CD14-positive monocyte (primary cell): Measurements from ENCODE around the gene WFDC5. TPM values are rescaled to one million over a fixed set of nuclear protein-coding genes. Genes with fewer than 3 reads are reported as not detected.

ENCODE experiments used
- DNase-seq, 3 donors: peaks; one replicate each; pipeline ENCODE4 v3.0.0-alpha.2; 2011 to 2022
- H2AFZ ChIP-seq: 2 replicates; pipeline ENCODE4 v1.6.0; 2012; ENCODE audit warnings: mild to moderate bottlenecking, low read depth, low read length, inconsistent platforms; ENCODE audit not compliant: insufficient read depth, poor library complexity, severe bottlenecking
- H3K27ac ChIP-seq, 2 donors: 1 replicate in 1 of 2; 2 replicates in 1 of 2; pipeline ENCODE4 v1.5.1; 2012 to 2013; ENCODE audit warnings: low read length in 2 of 2, control low read depth in 1 of 2, inconsistent platforms in 1 of 2, low read depth in 1 of 2, mild to moderate bottlenecking in 1 of 2
- H3K27me3 ChIP-seq, 2 donors: one replicate each; pipeline versions ENCODE4 v1.6.0 to v1.6.1; 2011 to 2013; ENCODE audit warnings: low read length in 2 of 2; ENCODE audit not compliant: control insufficient read depth in 2 of 2, insufficient read depth in 2 of 2
- H3K36me3 ChIP-seq, 2 donors: replicated peaks in 1 of 2; 1 replicate in 1 of 2; 2 replicates in 1 of 2; pipeline versions ENCODE4 v1.5.1 to v1.6.1; 2012 to 2013; ENCODE audit warnings: low read length in 2 of 2, control low read depth in 1 of 2, inconsistent platforms in 1 of 2, mild to moderate bottlenecking in 1 of 2; ENCODE audit not compliant: insufficient read depth in 2 of 2, control insufficient read depth in 1 of 2
- H3K4me1 ChIP-seq, 2 donors: 1 replicate in 1 of 2; 2 replicates in 1 of 2; pipeline versions ENCODE4 v1.5.1 to v1.6.1; 2012 to 2013; ENCODE audit warnings: low read length in 2 of 2, control low read depth in 1 of 2, inconsistent platforms in 1 of 2, mild to moderate bottlenecking in 1 of 2, moderate library complexity in 1 of 2; ENCODE audit not compliant: insufficient read depth in 2 of 2, control insufficient read depth in 1 of 2
- H3K4me2 ChIP-seq: replicated peaks from 2 replicates; pipeline ENCODE3; 2012; ENCODE audit warnings: low read length, moderate library complexity, mild to moderate bottlenecking; ENCODE audit not compliant: poor library complexity, severe bottlenecking; ENCODE audit errors: extremely low read depth
- H3K4me3 ChIP-seq, 3 experiments: fragments of 200-600 bp in 1 of 3; sonication (generic) in 1 of 3; replicated peaks in 1 of 3; 1 replicate in 2 of 3; 2 replicates in 1 of 3; pipeline ENCODE4 v1.5.1; 2011 to 2013; ENCODE audit warnings: low read length in 3 of 3, mild to moderate bottlenecking in 3 of 3, control low read depth in 2 of 3, low read depth in 2 of 3, inconsistent platforms in 1 of 3, moderate library complexity in 1 of 3
- H3K79me2 ChIP-seq: 2 replicates; pipeline ENCODE4 v1.6.0; 2012; ENCODE audit warnings: mild to moderate bottlenecking, control low read depth, inconsistent platforms, low read length, moderate library complexity; ENCODE audit not compliant: insufficient read depth
- H3K9ac ChIP-seq: 2 replicates; pipeline ENCODE4 v1.6.0; 2017; ENCODE audit warnings: low read length, mild to moderate bottlenecking; ENCODE audit not compliant: insufficient read depth, poor library complexity, severe bottlenecking
- H3K9me3 ChIP-seq, 2 donors: replicated peaks in 1 of 2; 1 replicate in 1 of 2; 2 replicates in 1 of 2; pipeline versions ENCODE4 v1.5.1 to v1.6.1; 2012 to 2013; ENCODE audit warnings: low read length in 2 of 2, control low read depth in 1 of 2; ENCODE audit not compliant: control insufficient read depth in 1 of 2, insufficient read depth in 1 of 2
- H4K20me1 ChIP-seq: 2 replicates; pipeline ENCODE4 v1.6.0; 2012; ENCODE audit warnings: mild to moderate bottlenecking, low read length, control low read depth, moderate library complexity; ENCODE audit not compliant: insufficient read depth
- H3K27ac Mint-ChIP-seq, 7 donors: one replicate each; pipeline ENCODE4 v1.8.0; 2020; ENCODE audit warnings: mild to moderate bottlenecking in 7 of 7, mixed read lengths in 7 of 7, moderate library complexity in 6 of 7, inconsistent platforms in 2 of 7
- H3K27me3 Mint-ChIP-seq, 3 donors: one replicate each; pipeline ENCODE4 v1.8.0; 2021 to 2022; ENCODE audit warnings: low read depth in 3 of 3, mild to moderate bottlenecking in 3 of 3, mixed read lengths in 3 of 3, moderate library complexity in 3 of 3, inconsistent platforms in 1 of 3
- H3K36me3 Mint-ChIP-seq, 2 donors: one replicate each; pipeline ENCODE4 v1.8.0; 2020; ENCODE audit warnings: mixed read lengths in 2 of 2, inconsistent platforms in 1 of 2, mild to moderate bottlenecking in 1 of 2
- H3K4me1 Mint-ChIP-seq: one replicate; pipeline ENCODE4 v1.8.0; 2020; ENCODE audit warnings: mild to moderate bottlenecking, mixed read lengths
- H3K4me3 Mint-ChIP-seq, 2 donors: one replicate each; pipeline ENCODE4 v1.8.0; 2020; ENCODE audit warnings: mild to moderate bottlenecking in 2 of 2, mixed read lengths in 2 of 2, moderate library complexity in 1 of 2
- H3K9me3 Mint-ChIP-seq, 7 donors: one replicate each; pipeline ENCODE4 v1.8.0; 2020 to 2022; ENCODE audit warnings: mixed read lengths in 7 of 7, mild to moderate bottlenecking in 6 of 7, moderate library complexity in 6 of 7, inconsistent platforms in 2 of 7
- CTCF ChIP-seq: fragments of 200-600 bp; IDR thresholded peaks from one replicate; pipeline ENCODE4 v1.8.0; 2022; ENCODE audit warnings: antibody characterized with exemption, mild to moderate bottlenecking
- WGBS: methylation state at CpG from one replicate; pipeline ENCODE4 v1.1.5; 2013; ENCODE audit warnings: missing lambda C conversion rate; ENCODE audit not compliant: insufficient coverage; 5-methylcytosine and 5-hydroxymethylcytosine counted together
- intact Hi-C, 2 donors: fragments of 100-400 bp; cut with micrococcal nuclease; formaldehyde crosslinking; loops; one replicate each; pipeline versions ENCODE4 v1.15.0 to v1.15.1; 2023
- polyA plus RNA-seq, 3 donors: library from polyadenylated mRNA; depleted of rRNA in 1 of 3; unstranded in 2 of 3; stranded (reverse) in 1 of 3; fragments of 300-500 nt in 2 of 3; fragments of >200 nt in 1 of 3; fragmentation: Illumina TruSeq in 2 of 3; gene quantifications; 1 replicate in 2 of 3; 2 replicates in 1 of 3; pipeline ENCODE4 v1.2.3, GENCODE V29; 2012 to 2021

WFDC5 gene
- polyA plus RNA-seq, 3 donors: not detected

- DNase-seq: no peak
- Histone ChIP-seq H3K27ac (no peak overlapping the region), H3K9me3 (no peaks in the 10 kb centered on the region), H3K79me2 (no peaks in the 10 kb centered on the region), H3K4me1 (no peaks in the 10 kb centered on the region), H3K4me2 (no peak overlapping the region), H3K27me3 (peaks cover 9 to 15% of the 10 kb centered on the region in 2 donors), H3K4me3 (no peak overlapping the region), H3K36me3 (no peaks in the 10 kb centered on the region), H3K9ac (no peak overlapping the region), H2AFZ (no peak overlapping the region), H4K20me1 (no peaks in the 10 kb centered on the region)
- no peak for TF ChIP-seq CTCF
- Mint-ChIP-seq H3K27ac (no peak overlapping the region), H3K27me3 (peaks cover 13 to 34% (median 14%) of the 10 kb centered on the region in 3 donors), H3K36me3 (no peaks in the 10 kb centered on the region), H3K4me3 (no peak overlapping the region), H3K9me3 (peaks cover 0 to 1% (median 0%) of the 10 kb centered on the region in 7 donors), H3K4me1 (no peaks in the 10 kb centered on the region)
- intact Hi-C loops: no loop called here
- 100% methylated on average over 1 of the region's 2 CpGs for WGBS
Measured at GRCh38 chr20:45121388-45121787, 6.4 kb upstream of the WFDC5 start.

GRCh38 chr20:45119556-45120266 lies 4.7 kb upstream of the WFDC5 start:
- no peak overlapping the region for H3K9ac ChIP-seq
- no CpG with 5 or more reads among the region's 2 CpGs for WGBS
- H3K4me1 ChIP-seq: no peaks in the 10 kb centered on the region
- H3K27ac ChIP-seq: no peak overlapping the region
- H3K36me3 ChIP-seq: no peaks in the 10 kb centered on the region
- H3K27me3 ChIP-seq: peaks cover 5 to 7% of the 10 kb centered on the region in 2 donors
- TF ChIP-seq CTCF: no peak
- intact Hi-C loops: no loop called here
- no peaks in the 10 kb centered on the region for H3K36me3 Mint-ChIP-seq
- H3K27ac Mint-ChIP-seq: no peak overlapping the region
- H3K4me1 Mint-ChIP-seq: no peaks in the 10 kb centered on the region
- peaks cover 13 to 37% (median 13%) of the 10 kb centered on the region in 3 donors for H3K27me3 Mint-ChIP-seq
- H3K4me2 ChIP-seq: no peak overlapping the region
- DNase-seq: no peak
- H3K9me3 Mint-ChIP-seq: peaks cover 0 to 1% (median 0%) of the 10 kb centered on the region in 7 donors
- H4K20me1 ChIP-seq: no peaks in the 10 kb centered on the region
- no peak overlapping the region for H2AFZ ChIP-seq
- H3K9me3 ChIP-seq: no peaks in the 10 kb centered on the region
- no peak overlapping the region for H3K4me3 ChIP-seq
- no peaks in the 10 kb centered on the region for H3K79me2 ChIP-seq
- no peak overlapping the region for H3K4me3 Mint-ChIP-seq
